Daoy (cell line): ENCODE measurements around the gene MAPKAPK3. TPM values are rescaled to one million over a fixed set of nuclear protein-coding genes. Genes with fewer than 3 reads are reported as not detected.

Experiments
- DNase-seq: peaks from one replicate; pipeline ENCODE4 v3.0.0-alpha.2; 2015; ENCODE audit warnings: low read depth
- total RNA-seq: library from RNA; depleted of rRNA; stranded (reverse); fragments of >200 nt; shearing (Covaris generic); gene quantifications from 2 replicates; pipeline ENCODE4 v1.2.3, GENCODE V29; 2014

The MAPKAPK3 gene
- total RNA-seq, 1 experiment from 2014 or later: 21.7 TPM

GRCh38 chr3:50608278-50608677, 8.7 kb upstream of the MAPKAPK3 start:
- no peak for DNase-seq

GRCh38 chr3:50609071-50609762, 7.7 kb upstream of the MAPKAPK3 start:
- no peak for DNase-seq

DNA sequence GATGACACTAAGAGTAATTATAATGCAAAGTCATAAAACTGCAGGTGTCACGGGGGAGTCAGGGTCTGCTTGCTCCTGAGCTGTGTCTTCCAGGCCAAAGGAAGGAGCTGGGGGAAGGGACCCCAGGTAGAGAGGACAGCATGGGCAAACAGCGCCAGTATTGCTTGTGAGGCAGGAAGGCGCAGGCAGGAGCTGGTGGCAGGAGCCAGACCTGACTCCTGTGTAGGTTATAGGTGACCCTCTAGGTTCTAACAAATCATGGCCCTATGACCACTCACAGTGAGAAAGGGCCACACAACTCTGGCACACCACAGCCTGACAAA, 7.2 kb upstream of the MAPKAPK3 start:
- DNase-seq: no peak

DNA sequence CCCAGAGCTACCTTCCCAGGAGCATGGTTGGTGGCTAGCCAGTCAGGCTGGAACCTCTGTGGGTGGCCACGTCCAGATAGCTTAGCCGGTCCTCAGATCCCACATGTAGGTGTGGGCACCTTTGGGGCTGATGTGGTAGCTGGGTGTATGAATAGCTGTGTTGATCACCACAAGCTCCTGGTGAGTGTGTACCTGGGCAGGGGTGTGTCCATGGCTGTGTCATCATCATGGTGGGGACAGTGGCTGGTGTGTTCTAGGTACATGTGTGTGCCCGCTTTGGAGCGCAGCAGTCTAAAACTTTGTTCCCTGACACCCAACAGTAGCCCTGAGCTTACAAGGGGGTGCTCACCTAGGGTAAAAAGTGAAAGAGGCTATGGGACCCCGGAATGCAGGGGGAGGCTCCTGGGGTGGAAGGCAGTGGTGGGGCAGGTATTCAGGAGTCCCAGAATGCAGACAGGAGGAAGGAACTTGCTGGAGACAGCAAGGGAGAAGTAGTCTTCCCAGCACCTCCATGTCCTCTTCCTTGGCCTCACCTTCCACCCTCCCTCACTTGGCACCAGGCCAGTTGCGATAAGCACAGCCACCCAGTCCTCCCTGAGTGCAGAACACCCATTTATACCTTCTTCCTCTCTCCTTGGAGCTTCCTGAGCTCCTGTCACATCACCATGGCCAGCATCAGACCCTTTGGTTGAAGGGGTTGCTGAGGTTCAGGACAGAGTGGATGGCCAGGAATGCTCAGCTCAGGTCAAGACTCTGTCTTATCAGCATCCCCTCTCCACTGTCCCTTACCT, 6.6 kb upstream of the MAPKAPK3 start:
- DNase-seq: no peak

DNA sequence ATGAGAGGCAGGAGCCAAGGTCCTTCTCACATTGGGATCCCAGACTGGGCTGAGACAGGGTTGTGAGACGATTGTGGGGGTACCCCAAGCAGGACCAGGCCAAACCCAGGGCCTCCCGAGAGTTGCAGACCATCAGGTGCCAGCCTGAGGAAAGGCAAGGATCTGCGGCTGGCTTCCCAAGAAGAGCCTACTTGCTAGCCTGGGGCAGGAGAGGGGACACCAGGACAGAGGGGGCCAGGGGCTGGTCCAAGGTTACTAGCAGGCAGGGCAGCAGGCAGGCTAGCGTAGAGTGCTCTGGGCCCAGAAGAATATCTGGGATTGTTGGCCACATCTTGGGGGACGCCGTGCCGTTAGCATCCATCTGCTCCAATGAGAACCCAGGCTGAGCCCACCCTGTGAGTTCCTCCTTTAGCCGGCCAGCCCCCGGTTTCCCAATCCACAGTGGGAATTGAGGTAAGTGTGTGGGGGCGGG, 5.9 kb upstream of the MAPKAPK3 start:
- DNase-seq: no peak

DNA sequence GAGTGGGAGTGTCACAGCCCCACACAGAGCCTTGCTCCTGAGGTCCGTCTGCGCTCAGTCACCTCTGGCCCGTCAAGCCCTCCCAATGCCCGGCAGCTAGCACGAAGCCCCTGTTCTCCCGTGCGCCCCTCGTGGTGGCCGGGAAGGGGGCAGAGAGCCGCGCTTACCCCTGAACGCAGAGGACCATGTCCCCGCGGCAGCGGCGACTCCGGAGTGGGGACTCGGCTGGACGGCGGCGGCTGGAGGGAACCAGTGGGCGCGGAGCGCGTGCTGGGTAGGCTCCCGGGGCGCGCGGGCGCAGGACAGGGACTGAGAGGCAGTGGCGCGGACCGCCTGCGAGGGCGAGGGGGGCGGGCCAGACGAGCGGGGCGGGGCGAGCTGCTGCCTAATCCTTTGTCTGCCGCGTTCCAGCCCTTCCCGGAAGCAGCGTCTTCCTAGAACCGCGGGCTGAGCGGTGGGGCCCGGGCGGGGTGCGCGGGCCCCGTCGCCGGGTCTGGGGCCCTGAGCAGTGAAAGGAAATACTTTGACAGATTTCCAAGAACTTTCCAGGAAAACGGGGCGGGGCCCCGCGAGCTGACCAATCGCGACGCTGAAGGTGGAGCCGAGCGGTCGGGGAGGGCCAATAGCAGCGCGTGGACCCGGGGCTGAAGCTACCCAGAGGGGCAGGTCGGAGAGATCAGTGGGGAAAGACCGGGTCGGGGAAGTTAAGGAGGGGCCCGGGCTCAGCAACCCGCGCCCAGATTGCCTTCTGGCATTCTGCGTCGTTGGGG, 5.3 kb upstream of the MAPKAPK3 start, which contains the start of gene CISH:
Gene CISH, minus strand, starts transcription at position 311 of the 770 bp plus-strand sequence. Its CDS starts 124 bp downstream, at position 187.
- peak; percentile 89 for DNase-seq

DNA sequence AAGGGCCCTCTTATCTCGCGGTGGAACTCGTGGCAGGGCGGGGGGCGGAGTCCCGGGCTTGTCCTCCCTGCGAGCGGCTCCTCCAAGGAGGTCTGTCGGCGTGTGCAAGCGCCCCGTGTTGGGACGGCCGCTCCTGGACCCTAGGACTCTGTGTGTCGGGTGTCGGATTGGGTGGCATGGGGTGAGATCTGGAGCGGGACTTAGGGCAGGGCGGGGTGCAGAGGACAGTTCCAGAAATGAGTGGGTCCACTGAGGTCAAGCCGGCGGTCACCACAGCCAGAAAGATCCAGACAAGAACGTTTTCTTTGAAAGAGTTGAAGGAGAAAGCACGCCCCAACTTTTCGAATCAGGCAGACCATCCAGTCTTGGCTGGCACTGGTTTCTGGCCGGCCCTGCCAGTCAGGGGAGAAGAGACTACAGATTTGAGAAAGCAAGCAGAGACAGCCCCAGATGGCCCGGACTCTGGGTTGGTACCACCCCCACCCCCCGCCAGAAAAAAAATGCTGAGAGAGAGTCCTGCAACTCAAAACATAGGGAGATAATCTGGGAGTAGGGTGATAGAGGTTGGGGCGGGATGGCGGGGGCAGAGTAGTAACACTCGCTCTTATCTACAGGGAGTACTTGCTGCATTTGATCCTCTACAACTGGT, 4.6 kb upstream of the MAPKAPK3 start:
- no peak for DNase-seq

DNA sequence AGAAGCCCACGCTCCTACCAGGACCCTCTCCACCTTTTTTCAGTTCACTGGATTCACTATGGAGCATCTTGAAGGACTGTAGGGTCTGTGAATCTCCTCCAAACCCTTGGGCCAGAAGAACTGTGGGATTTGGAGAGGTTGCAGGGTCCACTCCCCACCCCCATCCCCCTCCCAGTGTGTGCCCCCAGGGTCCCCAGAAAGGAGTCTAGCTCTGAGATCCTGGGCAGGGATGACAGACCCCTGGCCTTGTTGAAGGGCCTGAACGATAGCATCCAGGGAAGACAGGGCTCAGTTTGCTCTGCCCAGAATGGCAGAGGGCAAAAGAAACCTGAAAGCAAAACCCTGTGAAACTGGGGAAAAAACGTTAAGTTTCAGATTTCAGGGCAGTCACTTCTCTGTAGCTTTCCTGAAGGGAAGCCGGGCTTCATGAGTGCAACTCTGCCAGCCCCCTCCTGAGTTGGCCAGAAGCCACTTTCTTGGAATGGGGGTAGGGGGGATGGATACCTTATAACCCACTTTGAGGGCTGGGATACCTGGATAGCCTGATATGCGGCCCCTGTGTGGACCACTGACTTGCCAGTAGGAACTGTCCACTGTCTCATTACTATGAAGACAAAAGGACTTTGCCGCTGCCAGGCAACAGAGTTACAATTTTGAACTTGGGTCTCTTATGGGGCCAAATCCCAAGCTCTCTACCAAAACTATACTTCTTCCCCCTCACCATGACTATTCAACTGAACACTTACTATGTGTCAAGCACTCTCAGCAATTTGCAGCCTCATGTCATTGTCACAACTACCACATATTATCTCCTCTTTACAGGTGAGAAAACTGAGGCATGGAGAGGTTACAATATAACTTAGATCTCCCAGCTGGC, 3.7 kb upstream of the MAPKAPK3 start:
- no peak for DNase-seq

DNA sequence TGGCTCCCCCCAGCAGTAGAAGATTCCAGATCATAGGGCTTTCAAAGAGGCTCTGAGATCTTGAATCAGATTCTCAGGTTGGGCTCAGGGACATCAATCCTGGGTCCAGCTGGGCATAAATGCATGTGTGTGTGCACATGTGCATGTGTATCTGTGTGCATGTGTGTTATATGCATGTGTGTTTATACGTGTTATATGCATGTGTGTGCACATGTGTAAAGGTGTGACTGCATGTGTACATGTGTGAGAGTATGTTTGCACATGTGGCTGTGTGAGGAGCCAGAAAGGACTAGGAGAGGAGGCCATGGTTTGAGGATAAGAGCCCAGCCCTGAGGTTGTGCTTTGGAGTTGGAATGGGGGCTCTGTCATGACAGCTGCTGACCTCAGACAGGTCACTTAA, 1.8 kb upstream of the MAPKAPK3 start:
- DNase-seq: no peak

DNA sequence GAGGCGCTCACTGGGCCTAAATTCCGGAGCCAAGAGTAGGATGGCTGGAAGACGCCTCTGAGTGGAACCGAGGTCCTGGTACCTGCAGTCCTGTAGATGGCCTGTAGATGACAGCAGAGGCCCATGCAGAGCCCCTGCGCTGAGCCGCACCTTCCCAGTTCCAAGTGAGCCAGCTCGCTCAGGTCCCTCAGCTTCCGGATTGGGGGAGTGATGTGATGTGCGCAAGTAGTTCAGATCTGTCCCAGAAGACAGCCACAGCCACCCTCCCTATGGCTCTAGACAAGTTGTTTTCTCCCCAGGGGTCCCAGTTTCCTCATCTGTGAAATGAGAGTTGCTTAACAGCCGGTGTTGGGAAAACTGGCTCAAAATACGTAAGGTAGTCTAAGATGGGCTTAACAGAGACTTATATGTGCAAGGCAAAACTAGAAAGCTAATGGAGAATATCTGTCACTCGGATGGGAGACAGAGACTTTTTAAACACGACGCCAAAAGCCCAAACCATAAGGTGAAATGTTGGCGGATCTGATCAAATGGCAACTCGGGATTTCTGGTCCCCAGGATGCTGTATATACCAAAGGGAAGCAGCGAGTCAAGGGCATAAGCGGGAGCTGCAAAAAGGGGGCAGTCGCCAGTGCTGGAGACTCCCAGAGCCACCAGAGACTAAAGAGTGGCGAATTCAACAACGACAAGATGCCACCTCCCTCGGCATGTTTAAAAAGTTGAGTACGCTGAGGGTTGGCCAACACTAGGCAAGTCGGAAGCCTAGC, 765 bp upstream of the MAPKAPK3 start:
- DNase-seq: peak; percentile 83

DNA sequence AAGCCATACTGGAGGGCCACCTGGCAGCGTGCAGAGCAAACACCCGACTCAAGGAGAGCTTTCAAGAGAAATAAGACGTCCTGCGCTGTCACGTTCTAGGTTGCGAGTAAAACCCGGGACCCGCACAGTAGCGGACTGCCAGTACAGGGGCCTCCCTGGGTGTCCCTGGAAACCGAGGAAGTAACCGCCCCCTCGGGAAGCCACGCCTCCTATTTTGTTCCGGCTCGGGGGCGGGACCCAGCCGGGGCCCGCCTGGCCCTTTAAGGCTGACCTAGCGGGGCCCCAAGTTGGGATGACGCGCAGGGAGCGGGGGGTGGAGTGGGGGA, 218 bp upstream of the MAPKAPK3 start:
- peak; percentile 86 for DNase-seq

DNA sequence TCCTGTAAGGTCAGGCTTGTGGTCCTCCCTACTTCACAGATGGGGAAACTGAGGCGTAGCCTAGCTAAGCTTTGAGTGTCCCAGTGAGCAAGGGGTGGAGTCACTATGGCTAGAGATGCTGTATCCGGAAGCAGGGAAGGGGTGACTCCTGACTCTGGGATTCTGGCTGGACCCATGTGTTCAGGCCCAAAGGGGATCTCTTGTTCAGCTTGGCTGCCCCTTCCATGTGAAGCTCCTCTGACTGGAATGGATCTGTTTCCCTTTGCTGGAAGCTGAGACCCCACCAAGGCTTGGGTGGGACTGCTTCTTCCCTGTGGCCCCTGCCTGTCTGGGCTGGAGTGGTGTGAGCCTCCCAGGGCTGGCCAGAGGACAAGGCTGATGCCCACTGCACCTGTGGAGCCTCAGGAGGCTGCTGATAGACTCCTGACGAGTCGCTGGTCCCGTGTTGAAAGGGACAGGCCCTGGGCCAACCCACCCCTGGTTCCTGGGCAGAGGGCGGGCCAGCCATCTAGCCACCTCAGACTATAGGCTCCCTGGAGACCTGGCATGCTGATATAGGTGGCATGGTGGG, 1.0 kb downstream of the MAPKAPK3 start:
- DNase-seq: no peak

DNA sequence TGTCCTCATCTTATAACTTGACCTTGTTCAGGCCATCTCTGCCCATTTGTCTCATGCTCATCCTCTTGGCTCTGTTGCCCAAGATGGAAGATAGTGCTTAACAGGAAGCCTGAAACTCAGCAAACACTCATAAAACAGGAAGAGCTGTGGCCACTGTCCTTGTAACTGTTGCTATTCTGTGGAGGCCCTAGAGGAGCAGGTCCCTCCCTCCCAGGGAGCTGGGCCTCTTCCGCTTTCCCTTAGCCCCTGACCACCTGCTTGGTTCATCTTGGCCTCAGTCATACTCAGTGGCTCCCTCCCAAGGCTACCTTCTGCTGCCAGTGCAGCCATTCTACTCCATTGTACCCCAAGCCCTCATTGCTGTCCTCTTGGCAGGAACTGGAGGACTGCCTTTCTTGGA, 3.5 kb downstream of the MAPKAPK3 start:
- no peak for DNase-seq

DNA sequence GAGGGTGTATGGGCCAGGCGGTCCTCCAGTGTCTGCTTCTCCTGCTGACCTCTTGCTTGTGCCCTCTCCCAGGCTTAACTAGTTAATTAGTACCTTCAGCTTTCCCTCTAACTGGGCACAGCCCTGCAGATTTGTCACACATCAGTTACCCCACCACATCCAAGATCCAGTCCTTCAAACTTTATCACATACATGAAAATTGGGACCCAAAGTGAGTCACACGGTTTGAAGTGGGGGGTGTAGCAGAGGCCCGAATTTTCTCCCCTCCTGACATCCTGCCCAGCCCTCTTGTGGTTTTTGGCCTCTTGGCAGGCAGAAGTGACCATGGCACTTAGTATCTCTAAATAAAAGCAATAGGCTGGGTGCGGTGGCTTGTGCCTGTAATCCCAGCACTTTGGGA, 3.9 kb downstream of the MAPKAPK3 start:
- peak; percentile 48 for DNase-seq

GRCh38 chr3:50622881-50623280, 5.9 kb downstream of the MAPKAPK3 start:
- DNase-seq: no peak

GRCh38 chr3:50623840-50624474, 7.0 kb downstream of the MAPKAPK3 start:
- DNase-seq: no peak

DNA sequence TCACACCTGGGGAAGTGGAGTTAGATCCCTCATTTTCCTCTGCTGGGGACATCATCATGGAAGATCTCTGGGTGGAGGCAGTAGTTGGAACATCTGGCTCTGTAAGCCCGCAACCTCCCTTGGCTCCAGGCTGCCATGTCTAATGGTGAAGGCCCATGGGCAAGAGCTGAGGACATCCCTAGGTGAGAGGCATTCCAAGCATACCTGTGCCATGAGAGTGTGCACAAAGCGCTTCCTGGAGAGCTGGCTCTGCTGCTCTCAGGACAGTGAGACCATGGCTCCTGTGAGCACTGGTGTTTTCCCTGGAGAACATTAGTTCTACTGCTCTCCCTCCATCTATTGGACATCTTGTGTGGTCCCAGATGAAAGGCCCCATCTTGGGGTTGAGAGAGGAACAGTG, 7.7 kb downstream of the MAPKAPK3 start:
- no peak for DNase-seq

GRCh38 chr3:50625231-50626182, 8.6 kb downstream of the MAPKAPK3 start:
- DNase-seq: no peak
